K562 (cell line): ENCODE data around the gene SCARF2. TPM values are rescaled to one million over a fixed set of nuclear protein-coding genes. Genes with fewer than 3 reads are reported as not detected.

Experiments
- BRD9 ChIP-seq: fragments of 450-650 bp; IDR thresholded peaks from 2 replicates; pipeline ENCODE4 v1.6.1; 2018; ENCODE audit warnings: low read depth; ENCODE audit not compliant: partially characterized antibody
- DMBX1 ChIP-seq: fragments of 250-450 bp; sonication (Bioruptor Pico); IDR thresholded peaks from 2 replicates; pipeline ENCODE4 v1.8.0; 2022; ENCODE audit warnings: inconsistent platforms, mild to moderate bottlenecking, moderate library complexity, borderline replicate concordance
- EHMT2 ChIP-seq: fragments of 450-650 bp; IDR thresholded peaks from 2 replicates; pipeline ENCODE4 v1.6.1; 2018; ENCODE audit warnings: antibody characterized with exemption
- HNRNPH1 ChIP-seq: fragments of 200-400 bp; formaldehyde crosslinking; optimal IDR thresholded peaks from 2 replicates; pipeline ENCODE3; 2017; ENCODE audit warnings: low read depth, mild to moderate bottlenecking, low read length, moderate library complexity
- KDM1A ChIP-seq, 2 experiments: fragments of 450-650 bp; IDR thresholded peaks; 2 replicates each; pipeline ENCODE4 v1.6.1; 2016; ENCODE audit warnings: mild to moderate bottlenecking in 2 of 2
- MTF1 ChIP-seq: fragments of 250-450 bp; sonication (Bioruptor Pico); IDR thresholded peaks from 2 replicates; pipeline ENCODE4 v1.9.0; 2021; ENCODE audit warnings: moderate library complexity, mild to moderate bottlenecking, inconsistent platforms, borderline replicate concordance
- NFRKB ChIP-seq: fragments of 450-650 bp; IDR thresholded peaks from 2 replicates; pipeline ENCODE4 v1.6.1; 2016; ENCODE audit warnings: low read depth
- NR2C2 ChIP-seq, 2 experiments: fragments of 200-800 bp in 1 of 2; sonication (Bioruptor generic) in 1 of 2; sonication (generic) in 1 of 2; formaldehyde crosslinking in 1 of 2; IDR thresholded peaks; 2 replicates each; pipeline versions ENCODE4 v1.6.1 to v1.8.0; 2016 to 2022; ENCODE audit warnings: mild to moderate bottlenecking in 1 of 2, missing compliant biosample characterization in 1 of 2, missing genetic modification characterization in 1 of 2, missing genetic modification reagents in 1 of 2
- SP2 ChIP-seq: IDR thresholded peaks from 2 replicates; pipeline ENCODE4 v1.6.1; 2011; ENCODE audit warnings: mild to moderate bottlenecking, low read depth, low read length, moderate library complexity; ENCODE audit not compliant: poor library complexity, severe bottlenecking; ENCODE audit errors: extremely low read depth
- SPI1 ChIP-seq: IDR thresholded peaks from 2 replicates; pipeline ENCODE4 v1.6.1; 2011; ENCODE audit warnings: low read depth, low read length, control low read depth, borderline replicate concordance
- TBP ChIP-seq: optimal IDR thresholded peaks from 2 replicates; pipeline ENCODE3; 2011; ENCODE audit warnings: low read depth, low read length, improper control_type of control experiment
- TEAD4 ChIP-seq, 2 experiments: sonication (generic) in 1 of 2; formaldehyde crosslinking in 1 of 2; IDR thresholded peaks; 2 replicates each; pipeline versions ENCODE4 v1.6.1 to v1.8.0; 2012 to 2022; ENCODE audit warnings: borderline replicate concordance in 1 of 2, inconsistent platforms in 1 of 2, low read length in 1 of 2, mild to moderate bottlenecking in 1 of 2, missing genetic modification reagents in 1 of 2
- ZC3H4 ChIP-seq: sonication (generic); formaldehyde crosslinking; IDR thresholded peaks from 2 replicates; pipeline ENCODE4 v1.9.0; 2021; ENCODE audit warnings: missing genetic modification reagents, borderline replicate concordance
- ZNF140 ChIP-seq: fragments of 250-450 bp; sonication (Bioruptor Pico); IDR thresholded peaks from 2 replicates; pipeline ENCODE4 v1.8.0; 2021; ENCODE audit warnings: moderate library complexity, mild to moderate bottlenecking, inconsistent platforms
- ZNF239 ChIP-seq: fragments of 250-450 bp; sonication (Bioruptor Pico); IDR thresholded peaks from 2 replicates; pipeline ENCODE4 v1.4.0; 2020; ENCODE audit warnings: mild to moderate bottlenecking
- polyA plus RNA-seq, 8 experiments: library from polyadenylated mRNA; depleted of rRNA in 4 of 8; stranded (reverse) in 5 of 8; unstranded in 3 of 8; fragments of >200 nt; fragmentation: Nextera tagmentation in 2 of 8; fragmentation: Illumina TruSeq in 1 of 8; extraction: Ambion mirVana in 2 of 8; extraction: Trizol in 1 of 8; gene quantifications; 2 replicates each; pipeline versions ENCODE4 v1.2.1 to v1.2.3, GENCODE V29; 2011 to 2014; ENCODE audit warnings: inconsistent platforms in 1 of 8, missing spikeins in 1 of 8
- total RNA-seq, 7 experiments: library from RNA; depleted of rRNA in 6 of 7; stranded (reverse); fragments of >200 nt in 6 of 7; fragmentation: Illumina TruSeq in 2 of 7; extraction: Trizol in 2 of 7; gene quantifications; 2 replicates each; pipeline versions ENCODE4 v1.2.1 to v1.2.3, GENCODE V29; 2011 to 2021; ENCODE audit warnings: low replicate concordance in 1 of 7
- TF ChIP-seq, protein P1 (sequence below), 2 experiments: fragments of 450-650 bp in 1 of 2; sonication (generic) in 1 of 2; formaldehyde crosslinking; conservative IDR thresholded peaks; 2 replicates each; pipeline versions ENCODE4 v1.4.0 to v1.8.1; 2020 to 2022; ENCODE audit warnings: mild to moderate bottlenecking in 1 of 2, missing genetic modification reagents in 1 of 2
- TF ChIP-seq, protein P2 (sequence below): fragments of 450-650 bp; IDR thresholded peaks from 2 replicates; pipeline ENCODE4 v1.6.1; 2016; ENCODE audit warnings: low read depth
- TF ChIP-seq, protein P3 (sequence below): fragments of 450-650 bp; formaldehyde crosslinking; IDR thresholded peaks from 2 replicates; pipeline ENCODE4 v1.4.0; 2022; ENCODE audit warnings: mild to moderate bottlenecking, moderate library complexity

SCARF2 gene
- total and polyA plus RNA-seq, 9 of the 15 experiments (the other 6 are each of a cell fraction or from before 2014, with no cell fraction given) = 0.06 to 0.32 (median 0.21) TPM; not detected in 5

DNA sequence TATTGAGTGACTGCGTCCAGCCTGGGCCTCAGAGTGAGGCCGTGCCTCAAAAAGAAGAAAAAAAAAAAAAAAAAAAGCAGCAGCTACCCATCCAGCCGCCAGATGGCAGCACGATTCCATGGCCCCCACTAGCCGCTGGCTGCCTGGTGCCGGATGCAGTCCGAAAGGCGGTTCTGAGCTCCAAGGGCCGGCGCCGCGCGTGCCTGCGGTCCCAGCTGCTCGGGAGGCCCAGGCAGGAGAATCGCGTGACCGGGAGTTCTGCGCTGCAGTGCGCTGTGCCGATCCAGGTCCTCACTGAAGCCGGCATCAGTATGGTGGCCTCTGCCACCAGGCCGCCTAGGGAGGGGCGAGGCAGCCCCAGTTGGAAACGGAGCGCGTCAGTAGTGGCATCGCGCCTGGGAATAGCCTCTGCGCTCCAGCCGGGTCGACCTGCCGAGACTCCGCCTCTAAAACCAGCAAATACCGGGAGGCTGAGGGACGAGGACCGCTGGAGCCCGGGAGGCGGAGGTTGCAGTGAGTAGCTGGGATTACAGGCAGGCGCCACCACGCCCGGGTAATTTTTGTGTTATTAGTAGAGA, 19.3 kb downstream of the SCARF2 start (continued):
- TF ChIP-seq TEAD4 (IDR thresholded peaks at IDR 0.05; ENCODE audit: low read length) (peak; percentile 40; the same call in 1 of the 2 replicates), TEAD4 (CRISPR knock-in tag; IDR thresholded peaks at IDR 0.05; ENCODE audit: borderline replicate concordance) (no peak; the same call in 1 of the 2 replicates), BRD9 (peak; percentile 40), DMBX1 (CRISPR knock-in tag) (peak; percentile 75), TBP (peak; percentile 57), EHMT2 (no peak), ZC3H4 (CRISPR knock-in tag) (no peak), SP2 (no peak), SPI1 (no peak), KDM1A (IDR thresholded peaks at IDR 0.05) (no peak), ZNF239 (no peak), HNRNPH1 (no peak), MTF1 (no peak), NFRKB (no peak), NR2C2 (CRISPR knock-in tag; IDR thresholded peaks at IDR 0.05) (no peak), NR2C2 (tag; IDR thresholded peaks at IDR 0.05) (no peak), ZNF140 (no peak)
- TF ChIP-seq, protein P1, sequence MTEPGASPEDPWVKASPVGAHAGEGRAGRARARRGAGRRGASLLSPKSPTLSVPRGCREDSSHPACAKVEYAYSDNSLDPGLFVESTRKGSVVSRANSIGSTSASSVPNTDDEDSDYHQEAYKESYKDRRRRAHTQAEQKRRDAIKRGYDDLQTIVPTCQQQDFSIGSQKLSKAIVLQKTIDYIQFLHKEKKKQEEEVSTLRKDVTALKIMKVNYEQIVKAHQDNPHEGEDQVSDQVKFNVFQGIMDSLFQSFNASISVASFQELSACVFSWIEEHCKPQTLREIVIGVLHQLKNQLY (CRISPR knock-in tag; conservative IDR thresholded peaks at IDR 0.05) = peak; percentile 8 to 98; a peak in 2 of 4 replicates
- TF ChIP-seq, protein P2, sequence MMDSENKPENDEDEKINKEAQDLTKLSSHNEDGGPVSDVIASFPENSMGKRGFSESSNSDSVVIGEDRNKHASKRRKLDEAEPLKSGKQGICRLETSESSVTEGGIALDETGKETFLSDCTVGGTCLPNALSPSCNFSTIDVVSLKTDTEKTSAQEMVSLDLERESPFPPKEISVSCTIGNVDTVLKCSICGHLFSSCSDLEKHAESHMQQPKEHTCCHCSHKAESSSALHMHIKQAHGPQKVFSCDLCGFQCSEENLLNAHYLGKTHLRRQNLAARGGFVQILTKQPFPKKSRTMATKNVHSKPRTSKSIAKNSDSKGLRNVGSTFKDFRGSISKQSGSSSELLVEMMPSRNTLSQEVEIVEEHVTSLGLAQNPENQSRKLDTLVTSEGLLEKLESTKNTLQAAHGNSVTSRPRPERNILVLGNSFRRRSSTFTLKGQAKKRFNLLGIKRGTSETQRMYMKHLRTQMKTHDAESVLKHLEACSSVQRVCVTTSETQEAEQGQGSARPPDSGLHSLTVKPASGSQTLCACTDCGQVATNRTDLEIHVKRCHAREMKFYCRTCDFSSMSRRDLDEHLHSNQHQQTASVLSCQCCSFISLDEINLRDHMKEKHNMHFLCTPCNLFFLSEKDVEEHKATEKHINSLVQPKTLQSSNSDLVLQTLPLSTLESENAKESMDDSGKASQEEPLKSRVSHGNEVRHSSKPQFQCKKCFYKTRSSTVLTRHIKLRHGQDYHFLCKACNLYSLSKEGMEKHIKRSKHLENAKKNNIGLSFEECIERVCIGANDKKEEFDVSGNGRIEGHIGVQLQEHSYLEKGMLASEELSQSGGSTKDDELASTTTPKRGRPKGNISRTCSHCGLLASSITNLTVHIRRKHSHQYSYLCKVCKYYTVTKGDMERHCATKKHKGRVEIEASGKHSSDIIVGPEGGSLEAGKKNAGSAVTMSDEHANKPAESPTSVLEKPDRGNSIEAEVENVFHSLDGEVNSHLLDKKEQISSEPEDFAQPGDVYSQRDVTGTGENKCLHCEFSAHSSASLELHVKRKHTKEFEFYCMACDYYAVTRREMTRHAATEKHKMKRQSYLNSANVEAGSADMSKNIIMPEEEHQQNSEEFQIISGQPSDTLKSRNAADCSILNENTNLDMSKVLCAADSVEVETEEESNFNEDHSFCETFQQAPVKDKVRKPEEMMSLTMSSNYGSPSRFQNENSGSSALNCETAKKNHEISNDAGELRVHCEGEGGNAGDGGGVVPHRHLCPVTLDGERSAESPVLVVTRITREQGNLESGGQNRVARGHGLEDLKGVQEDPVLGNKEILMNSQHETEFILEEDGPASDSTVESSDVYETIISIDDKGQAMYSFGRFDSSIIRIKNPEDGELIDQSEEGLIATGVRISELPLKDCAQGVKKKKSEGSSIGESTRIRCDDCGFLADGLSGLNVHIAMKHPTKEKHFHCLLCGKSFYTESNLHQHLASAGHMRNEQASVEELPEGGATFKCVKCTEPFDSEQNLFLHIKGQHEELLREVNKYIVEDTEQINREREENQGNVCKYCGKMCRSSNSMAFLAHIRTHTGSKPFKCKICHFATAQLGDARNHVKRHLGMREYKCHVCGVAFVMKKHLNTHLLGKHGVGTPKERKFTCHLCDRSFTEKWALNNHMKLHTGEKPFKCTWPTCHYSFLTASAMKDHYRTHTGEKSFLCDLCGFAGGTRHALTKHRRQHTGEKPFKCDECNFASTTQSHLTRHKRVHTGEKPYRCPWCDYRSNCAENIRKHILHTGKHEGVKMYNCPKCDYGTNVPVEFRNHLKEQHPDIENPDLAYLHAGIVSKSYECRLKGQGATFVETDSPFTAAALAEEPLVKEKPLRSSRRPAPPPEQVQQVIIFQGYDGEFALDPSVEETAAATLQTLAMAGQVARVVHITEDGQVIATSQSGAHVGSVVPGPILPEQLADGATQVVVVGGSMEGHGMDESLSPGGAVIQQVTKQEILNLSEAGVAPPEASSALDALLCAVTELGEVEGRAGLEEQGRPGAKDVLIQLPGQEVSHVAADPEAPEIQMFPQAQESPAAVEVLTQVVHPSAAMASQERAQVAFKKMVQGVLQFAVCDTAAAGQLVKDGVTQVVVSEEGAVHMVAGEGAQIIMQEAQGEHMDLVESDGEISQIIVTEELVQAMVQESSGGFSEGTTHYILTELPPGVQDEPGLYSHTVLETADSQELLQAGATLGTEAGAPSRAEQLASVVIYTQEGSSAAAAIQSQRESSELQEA = no peak
- TF ChIP-seq, protein P3, sequence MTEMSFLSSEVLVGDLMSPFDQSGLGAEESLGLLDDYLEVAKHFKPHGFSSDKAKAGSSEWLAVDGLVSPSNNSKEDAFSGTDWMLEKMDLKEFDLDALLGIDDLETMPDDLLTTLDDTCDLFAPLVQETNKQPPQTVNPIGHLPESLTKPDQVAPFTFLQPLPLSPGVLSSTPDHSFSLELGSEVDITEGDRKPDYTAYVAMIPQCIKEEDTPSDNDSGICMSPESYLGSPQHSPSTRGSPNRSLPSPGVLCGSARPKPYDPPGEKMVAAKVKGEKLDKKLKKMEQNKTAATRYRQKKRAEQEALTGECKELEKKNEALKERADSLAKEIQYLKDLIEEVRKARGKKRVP (CRISPR knock-in tag) = no peak
